Embryonic facial prominence (tissue), 1 donor: ENCODE results near the gene LSM12.
"Not testable (repeated sequence)": the region's sequence is repeated elsewhere in the genome, so short reads cannot be mapped to it uniquely, and the experiment has no call there.

Source experiments
- DNase-seq: peaks from one replicate; pipeline ENCODE4 v3.0.0-alpha.2; 2016; ENCODE audit errors: extremely low spot score

The LSM12 gene

DNA sequence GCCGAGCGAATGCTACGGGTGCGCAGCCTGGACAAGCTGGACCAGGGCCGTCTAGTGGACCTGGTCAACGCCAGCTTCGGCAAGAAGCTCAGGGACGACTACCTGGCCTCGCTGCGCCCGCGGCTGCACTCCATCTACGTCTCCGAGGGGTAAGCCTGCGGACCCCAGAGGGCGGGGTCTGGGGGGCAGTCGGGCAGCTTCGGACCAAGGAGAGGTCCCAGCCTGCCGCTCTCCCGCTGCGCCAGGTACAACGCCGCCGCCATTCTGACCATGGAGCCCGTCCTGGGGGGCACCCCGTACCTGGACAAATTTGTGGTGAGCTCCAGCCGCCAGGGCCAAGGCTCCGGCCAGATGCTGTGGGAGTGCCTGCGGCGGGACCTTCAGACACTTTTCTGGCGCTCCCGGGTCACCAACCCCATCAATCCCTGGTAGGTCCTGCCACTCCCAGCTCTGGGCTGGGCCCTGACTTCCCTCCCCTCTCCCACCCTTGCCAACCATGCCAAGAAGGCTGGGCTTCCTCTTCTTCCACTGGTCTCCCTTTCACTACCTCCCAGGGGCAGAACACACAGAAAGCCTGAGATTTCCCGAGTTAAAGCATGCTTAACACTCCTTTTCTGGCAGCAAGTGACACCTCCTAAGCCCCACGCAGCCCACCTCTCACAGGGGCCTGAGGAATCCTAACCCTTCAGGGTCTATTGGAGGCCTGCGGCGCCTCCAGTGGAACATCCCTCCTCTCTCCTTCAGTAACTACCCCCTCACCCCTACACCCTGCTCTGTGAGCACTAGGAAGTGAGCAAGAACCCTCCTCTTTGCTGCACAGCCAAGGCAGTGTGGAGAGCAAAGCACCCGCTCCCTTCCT is 58.9 kb downstream of the LSM12 start:
- DNase-seq: no peak

DNA sequence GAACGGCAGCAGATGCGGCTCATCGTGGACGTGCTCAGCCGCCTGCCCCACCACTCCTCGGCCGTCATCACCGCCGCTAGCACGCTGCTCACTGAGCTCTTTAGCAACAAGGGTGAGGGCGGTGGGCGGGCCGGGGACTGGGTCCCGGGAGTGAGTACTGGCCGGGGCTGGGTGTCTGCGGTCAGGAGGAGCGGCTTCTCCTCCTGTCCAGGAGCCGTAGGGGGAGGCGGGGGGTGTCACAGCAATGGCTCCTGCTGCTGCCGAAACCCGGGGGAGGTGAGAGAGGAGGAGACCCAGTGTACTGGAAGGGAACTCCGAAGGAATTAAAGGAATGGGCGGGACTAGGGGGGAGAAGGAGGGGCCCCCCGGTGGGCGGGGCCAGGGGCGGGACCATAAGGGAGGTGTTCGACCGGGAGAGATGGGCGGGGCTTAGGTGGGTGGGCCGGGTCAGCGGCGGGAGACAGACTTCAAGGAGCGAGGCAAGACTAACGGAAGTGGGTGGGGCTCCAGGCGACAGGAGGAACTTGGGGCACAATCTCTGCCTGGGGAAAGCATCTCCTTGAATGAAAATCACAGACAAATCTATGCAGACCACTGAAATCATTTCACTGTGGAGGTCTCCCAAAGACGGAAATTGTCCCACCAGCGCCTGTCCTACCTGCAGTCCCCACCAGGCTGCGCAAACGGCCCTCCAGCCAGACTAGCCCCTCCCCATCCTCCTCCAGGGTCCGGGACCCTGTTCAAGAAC is 59.7 kb downstream of the LSM12 start:
- DNase-seq: peak; percentile 82

DNA sequence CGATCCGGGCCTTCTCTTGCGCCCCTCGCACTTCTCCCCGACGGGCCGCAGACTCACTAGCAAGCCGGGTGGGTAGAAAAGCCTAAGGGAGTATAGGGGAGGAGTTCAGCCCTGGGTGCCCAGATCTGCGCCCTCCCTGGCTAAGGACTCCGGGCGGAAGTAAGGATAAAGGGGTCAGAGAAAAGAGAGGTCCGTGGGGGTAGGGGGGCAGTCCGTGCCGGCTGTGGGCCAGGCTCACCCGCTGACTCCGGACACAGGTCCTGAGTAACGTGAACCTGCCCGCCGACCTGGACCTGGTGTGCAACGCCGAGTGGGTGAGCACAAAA is 60.2 kb downstream of the LSM12 start:
- DNase-seq: no peak

DNA sequence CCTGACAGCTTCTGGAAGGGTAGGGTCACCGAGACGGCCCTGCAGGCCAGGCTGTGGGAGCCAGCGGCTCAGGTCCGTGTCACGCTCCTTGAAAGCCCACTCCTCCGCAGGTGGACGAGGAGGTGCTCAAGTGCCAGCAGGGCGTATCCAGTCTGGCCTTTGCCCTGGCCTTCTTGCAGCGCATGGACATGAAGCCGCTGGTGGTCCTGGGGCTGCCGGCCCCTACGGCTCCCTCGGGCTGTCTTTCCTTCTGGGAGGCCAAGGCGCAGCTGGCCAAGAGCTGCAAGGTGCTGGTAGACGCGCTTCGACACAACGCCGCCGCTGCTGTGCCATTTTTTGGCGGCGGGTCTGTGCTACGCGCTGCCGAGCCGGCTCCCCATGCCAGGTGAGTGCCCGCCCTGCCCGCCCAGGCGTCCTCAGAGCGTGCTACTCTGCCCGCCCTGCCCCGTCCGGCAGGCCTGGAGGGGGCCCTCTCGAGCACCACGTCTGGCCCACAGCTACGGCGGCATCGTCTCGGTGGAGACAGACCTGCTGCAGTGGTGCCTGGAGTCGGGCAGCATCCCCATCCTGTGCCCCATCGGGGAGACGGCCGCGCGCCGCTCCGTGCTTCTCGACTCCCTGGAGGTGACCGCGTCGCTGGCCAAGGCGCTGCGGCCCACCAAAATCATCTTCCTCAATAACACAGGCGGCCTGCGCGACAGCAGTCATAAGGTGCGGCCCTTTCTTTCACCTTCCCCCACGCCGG is 60.8 kb downstream of the LSM12 start:
- no peak for DNase-seq

DNA sequence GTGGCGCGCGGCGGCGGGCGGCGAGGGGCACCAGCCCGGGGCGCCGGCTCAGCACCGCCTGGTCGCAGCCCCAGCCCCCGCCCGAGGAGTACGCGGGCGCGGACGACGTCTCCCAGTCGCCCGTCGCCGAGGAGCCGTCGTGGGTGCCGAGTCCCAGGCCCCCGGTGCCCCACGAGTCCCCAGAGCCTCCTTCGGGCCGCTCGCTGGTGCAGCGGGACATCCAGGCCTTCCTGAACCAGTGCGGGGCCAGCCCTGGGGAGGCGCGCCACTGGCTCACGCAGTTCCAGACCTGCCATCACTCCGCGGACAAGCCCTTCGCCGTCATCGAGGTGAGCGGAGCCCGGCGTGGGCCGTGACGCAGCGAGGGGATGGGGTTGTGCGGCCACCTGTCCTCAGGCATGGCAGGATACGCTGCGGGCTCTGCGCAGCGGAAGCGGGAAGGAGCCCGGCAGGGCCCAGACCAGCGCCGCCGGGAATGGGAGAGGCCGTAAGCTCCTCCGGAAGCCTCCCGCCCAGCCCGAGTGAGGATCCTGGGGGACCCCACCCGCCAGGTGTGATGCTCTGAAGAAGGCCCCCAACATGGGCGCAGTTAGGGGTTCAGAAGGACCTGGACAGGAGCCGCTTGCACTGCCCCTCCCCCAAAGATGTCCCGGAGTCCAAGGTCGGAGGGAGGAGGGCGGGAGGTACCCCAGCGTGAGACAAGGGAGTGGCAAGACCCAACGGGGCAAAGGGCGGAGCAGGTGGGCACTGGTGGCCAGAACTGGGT is 61.5 kb downstream of the LSM12 start:
- no peak for DNase-seq

DNA sequence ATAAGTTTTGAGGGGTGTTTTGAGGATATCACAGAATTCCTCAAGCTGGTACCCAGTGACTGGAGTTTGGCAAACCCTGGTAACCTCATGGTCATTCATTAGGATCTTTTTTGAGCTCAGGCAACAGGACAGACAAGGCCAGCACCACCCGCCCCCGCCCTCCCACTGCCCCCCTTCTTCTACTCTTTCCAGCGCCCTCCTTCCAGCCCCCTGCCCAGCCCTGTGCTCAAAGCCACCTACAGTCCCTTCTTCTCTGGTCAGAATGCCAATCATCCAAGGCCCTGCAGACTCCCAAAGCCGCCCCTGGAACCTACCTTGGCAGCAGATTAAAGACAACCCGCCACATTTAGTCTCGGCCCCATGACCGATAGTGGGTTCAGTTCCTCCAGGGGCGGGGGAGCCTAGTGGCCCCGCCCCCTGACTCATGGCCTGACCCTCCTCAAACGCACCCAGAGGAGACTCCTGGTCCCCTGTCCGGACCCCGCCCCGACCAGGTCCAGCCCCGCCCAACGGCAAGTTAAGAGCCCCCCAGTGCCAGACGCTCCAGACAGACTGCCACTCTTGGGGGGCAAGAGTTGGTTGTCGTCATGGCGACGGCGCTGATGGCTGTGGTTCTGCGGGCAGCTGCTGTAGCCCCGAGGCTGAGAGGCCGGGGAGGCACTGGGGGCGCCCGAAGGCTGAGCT is 62.3 kb downstream of the LSM12 start, which contains the start of gene NAGS:
Gene NAGS (plus strand): TSS at position 546 of the 684 bp plus-strand sequence. CDS start 42 bp downstream, at position 588.
- DNase-seq: no peak

DNA sequence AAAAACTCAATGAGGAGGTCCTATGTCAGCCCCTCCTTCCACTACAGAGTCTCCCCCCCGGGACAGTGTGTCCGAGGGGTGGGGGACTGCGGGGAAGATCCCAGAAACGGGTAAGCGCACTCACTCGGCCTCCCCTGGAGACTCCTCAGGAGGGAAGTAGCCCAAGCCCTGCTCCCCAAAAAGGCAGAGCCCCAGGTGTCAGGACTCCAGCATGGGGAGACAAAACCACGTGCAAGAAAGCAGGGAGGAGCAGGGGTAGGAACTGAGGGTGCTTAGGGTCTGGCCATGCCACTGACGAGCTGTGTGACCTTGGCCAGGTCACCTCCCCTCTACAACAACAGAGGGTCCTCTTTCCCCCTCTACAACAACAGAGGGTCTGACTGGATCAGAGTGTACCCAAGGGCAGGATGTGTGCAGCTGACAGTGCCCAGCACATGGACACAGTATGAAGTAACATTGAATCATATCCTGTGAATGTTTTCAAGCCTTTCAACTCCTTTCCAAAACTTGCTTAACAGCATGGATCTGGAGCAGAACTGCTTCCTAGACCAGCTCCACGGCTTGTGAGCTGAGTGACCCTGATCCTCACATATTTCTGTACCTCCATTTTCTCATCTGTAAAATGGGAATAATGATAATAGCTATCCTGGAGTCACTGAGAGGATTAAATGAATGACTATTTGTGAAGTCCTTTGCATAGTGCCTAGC is 64.2 kb downstream of the LSM12 start:
- DNase-seq: no peak

DNA sequence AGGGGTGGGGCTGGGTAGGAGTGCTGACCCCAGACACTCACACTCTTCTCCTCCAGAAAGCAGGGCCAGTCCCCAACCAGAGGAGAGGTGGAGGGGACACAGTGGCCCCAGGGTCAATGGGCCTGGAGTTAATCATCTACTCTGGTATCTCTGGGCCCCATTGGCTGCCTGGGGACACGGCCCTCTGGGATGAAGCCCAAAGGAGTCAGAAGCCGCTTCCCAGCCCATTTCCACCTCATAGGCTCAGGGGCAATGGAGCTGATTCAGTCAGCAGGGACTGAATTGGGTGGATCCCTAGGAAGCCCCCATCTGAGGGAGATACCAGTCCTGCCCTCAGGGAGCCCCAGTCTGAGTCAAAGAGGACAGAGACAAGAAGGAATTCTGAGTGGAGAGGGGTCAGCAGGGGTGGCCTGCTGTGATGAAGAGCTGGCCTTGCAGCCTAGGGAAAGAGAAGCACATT is 65.0 kb downstream of the LSM12 start:
- DNase-seq: no peak

DNA sequence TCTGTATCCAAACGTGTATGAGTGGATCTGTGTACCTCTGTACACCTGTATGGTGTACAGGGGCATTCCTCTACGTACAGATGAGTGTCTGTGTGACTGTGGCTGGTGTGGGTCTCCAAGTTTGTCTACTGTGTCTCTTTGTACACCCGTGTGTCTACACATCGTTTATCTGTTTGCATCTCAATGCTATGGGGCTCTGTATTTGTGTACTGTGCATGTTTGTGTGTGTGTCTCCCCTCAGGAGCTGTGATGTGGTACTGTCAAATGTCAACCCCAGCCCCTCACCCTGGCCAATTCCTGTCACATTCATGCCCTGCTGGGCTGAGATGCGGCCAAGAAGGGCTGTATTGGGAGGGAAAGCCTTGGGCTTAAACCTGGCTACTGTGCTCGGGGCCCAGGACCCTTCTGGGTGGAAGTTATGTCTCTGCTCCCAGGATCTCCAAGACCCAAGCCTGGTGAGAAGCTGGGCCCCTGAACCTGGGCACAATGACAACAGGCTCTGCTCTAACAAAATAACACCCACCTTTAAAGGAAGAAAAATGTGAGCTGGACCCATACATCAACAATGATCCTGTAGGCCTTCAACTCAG is 65.5 kb downstream of the LSM12 start:
- DNase-seq: no peak

DNA sequence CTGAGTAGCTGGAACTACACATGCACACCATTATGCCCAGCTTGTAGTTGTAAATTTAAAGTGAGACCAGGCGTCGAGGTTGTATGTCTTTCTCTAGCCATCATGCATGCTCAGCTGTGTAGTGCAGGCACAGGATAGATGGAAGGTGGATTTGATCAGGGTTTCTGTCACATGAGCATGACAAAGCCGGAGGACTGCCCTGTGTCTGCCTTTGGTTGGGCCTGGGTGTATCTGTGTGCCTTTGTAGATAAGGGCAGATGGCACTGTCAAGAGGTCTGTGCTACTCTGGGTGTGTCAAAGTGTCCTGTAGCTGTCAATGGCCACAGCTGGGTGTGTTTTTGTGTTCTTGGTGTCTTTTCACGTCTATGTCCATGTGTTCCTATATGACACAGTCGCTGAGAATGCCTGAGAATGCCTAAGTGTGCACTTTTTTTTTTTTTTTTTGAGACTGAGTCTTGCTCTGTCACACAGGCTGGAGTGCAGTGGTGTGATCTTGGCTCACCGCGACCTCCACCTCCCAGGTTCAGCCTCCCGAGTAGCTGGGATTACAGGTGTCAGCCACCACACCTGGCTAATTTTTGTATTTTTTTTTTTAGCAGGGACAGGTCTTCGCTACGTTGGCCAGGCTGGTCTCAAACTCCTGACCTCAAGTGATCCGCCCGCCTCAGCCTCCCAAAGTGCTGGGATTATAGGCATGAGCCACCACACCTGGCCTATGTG is 66.2 kb downstream of the LSM12 start:
- no peak for DNase-seq

DNA sequence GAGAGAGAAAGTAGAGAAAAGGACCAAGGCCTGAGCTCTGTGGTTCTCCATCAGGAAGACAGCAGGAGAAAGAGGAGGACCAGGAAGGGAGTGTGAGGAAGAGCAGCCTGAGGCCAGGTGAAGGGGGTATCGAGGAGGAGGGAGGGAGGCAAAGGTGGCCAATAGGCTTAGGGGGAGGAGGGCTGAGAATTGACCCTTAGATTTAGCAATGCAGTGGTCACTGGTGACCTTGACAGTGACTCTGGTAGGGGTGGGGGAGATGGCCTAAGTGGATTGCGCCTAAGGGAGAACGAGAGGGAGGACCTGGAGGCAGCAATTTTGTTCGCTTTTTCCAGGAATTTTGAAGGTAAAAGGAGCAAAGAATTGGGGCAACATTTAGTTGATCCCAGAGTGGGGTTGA is 67.4 kb downstream of the LSM12 start:
- no peak for DNase-seq

DNA sequence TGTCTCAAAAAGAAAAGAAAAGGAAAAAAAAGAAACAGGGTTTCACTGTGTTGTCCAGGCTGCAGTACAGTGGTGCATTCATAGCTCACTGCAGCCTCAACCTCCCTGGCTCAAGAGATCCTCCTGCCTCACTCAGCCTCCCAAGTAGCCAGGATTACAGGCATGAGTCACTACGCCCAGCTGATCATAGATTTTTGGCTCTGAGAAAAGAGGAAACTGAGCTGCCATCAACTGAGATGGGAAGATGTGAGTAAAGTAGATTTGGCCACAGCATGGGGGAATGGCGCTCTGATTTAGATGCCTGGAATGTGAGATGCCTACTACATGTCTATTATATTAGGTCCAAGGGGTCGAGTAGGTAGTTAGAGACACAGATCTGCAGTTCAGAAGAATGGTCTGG is 67.9 kb downstream of the LSM12 start:
- no peak for DNase-seq

DNA sequence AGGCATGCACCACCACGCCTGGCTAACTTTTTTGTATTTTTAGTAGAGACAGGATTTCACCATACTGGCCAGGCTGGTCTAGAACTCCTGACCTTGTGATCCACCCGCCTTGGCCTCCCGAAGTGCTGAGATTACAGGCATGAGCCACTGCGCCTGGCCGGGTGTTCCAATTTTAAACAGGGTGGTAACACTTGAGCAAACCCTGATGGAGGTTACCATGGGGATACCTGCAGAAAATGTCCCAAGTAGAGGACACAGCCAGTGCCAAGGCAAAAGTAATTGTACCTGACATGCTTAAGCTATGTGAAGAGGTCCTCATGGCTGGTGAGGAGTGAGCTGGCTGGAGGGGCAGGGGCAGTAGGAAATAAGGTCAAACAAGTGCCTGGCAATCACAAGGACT is 69.3 kb downstream of the LSM12 start:
- not testable (repeated sequence) for DNase-seq

DNA sequence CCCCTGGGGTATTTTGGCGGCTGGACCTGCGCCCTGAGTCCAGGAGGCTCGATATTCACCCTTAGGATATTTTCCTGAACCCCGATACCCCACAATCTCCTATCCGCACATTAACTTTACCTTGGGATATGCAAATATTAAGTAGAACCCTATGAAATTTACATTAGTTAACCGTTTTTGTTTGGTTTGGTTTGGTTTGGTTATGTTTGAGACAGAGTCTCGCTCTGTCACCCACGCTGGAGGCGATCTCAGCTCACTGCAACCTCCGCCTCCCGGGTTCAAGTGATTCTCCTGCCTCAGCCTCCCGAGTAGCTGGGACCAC is 71.4 kb downstream of the LSM12 start:
- DNase-seq: no peak

DNA sequence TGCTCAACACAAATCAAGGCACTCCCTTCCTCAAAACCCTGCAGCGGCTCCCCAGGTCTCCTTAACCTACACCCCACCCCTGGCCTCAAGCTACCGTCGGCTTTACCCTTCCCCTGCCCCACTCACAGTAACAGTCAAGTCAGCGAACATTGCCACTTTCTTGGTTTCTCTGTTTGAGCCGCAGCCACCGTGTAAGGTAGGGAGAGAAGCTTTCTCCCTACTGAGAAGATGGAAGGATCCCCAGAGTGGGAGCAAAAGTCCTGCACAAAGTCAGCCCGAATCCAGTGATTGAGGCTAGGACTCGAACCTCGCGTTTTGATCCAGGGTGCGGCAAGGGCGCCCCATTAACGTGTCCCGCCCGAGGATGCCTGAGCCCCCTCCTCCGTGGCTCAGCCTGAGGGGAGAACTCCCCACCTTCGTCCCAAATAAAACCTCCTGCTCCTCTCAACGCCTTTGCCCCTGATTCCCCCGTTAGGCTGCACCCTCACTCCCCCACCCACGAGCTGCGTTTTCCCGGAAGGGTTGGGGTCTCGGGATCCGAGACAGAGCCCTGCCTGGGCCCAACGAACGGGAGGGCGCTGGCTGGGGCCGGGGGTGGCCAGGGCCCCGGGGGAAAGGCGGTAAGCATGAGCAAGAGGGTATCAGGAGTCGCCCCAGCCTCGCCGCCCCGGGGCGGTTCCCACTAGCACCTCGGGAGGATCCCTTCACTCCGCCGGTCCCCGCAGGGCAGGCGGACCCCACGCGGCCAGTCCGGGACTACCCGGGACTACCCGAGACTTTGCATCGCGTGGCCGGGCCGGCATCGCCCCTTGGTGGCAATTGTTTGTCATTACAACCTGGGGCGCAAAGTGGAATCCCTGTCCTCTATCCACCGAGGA is 72.0 kb downstream of the LSM12 start:
- no peak for DNase-seq

DNA sequence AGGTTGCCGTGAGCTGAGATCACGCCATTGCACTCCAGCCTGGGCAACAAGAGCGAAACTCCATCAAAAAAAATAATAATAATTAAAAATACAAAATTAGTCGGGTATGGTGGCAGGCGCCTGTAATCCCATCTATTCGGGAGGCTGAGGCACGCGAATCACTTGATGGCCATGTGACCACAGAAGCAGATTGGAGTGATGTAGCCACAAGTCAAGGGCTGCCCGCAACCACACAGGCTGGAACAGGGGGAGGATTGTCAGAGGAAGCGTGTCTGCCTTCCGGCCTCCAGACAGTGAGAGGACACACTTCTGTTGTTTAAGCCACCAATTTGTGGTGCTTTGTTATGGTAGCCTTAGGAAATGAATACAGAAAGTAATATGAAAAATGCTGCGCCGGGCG is 73.8 kb downstream of the LSM12 start:
- no peak for DNase-seq

DNA sequence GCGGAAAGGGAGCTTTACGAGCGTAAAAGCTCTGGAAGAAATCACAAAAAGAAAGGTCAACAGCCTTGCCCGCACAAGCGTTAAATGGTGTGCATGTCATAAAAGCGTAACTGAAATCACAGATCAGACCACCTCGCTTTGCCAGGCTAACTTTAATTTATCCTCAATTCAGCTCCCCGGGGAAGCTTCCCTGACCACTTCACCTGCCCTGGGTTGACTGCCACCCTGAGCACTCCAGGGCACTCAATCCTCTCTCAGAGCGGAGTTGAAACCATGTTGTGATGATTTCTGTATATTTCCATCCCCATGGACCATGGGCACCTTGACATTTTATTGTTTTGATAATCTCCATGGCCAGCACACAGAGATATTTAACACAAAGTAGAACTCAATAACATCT is 78.2 kb downstream of the LSM12 start:
- no peak for DNase-seq
